Measurements from ENCODE around the gene EFCAB9.

DNA sequence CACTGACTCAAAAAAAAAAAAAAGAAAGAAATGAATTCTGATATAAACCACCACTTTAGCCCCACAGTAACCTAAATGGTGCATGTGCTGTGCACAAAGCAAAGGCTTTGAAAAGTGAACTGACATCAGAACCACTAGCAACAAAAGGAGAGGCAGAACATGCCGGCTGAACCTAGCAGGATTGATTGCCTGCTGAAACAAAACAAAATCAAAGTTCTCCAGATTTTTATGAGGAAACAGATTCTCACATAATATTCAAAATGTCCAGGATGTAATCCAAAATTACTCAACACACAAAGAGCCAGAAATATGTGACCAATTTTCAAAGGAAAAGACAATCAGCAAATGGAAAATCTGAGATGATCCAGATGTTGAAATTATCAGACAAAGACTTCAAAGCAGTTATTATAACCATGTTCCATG, 51.7 kb downstream of the EFCAB9 start:
- TF ChIP-seq, protein P1, sequence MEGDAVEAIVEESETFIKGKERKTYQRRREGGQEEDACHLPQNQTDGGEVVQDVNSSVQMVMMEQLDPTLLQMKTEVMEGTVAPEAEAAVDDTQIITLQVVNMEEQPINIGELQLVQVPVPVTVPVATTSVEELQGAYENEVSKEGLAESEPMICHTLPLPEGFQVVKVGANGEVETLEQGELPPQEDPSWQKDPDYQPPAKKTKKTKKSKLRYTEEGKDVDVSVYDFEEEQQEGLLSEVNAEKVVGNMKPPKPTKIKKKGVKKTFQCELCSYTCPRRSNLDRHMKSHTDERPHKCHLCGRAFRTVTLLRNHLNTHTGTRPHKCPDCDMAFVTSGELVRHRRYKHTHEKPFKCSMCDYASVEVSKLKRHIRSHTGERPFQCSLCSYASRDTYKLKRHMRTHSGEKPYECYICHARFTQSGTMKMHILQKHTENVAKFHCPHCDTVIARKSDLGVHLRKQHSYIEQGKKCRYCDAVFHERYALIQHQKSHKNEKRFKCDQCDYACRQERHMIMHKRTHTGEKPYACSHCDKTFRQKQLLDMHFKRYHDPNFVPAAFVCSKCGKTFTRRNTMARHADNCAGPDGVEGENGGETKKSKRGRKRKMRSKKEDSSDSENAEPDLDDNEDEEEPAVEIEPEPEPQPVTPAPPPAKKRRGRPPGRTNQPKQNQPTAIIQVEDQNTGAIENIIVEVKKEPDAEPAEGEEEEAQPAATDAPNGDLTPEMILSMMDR (IDR thresholded peaks at IDR 0.05): no peak
- no peak for TF ChIP-seq POLR2A (IDR thresholded peaks at IDR 0.05)
